K562 (cell line): Measurements from ENCODE around the gene ARHGAP42. TPM values are rescaled to one million over a fixed set of nuclear protein-coding genes. Genes with fewer than 3 reads are reported as not detected.

ENCODE experiments used
- FOXJ2 ChIP-seq: fragments of 200-800 bp; sonication (Bioruptor generic); IDR thresholded peaks from 2 replicates; pipeline ENCODE4 v1.6.1; 2016; ENCODE audit warnings: missing genetic modification characterization, missing compliant biosample characterization
- FOXP1 ChIP-seq: sonication (generic); formaldehyde crosslinking; IDR thresholded peaks from 2 replicates; pipeline ENCODE4 v1.8.0; 2022; ENCODE audit warnings: mild to moderate bottlenecking, missing genetic modification reagents
- GATAD2A ChIP-seq: fragments of 450-650 bp; IDR thresholded peaks from 2 replicates; pipeline ENCODE4 v1.6.1; 2017
- HNRNPK ChIP-seq: fragments of 200-400 bp; formaldehyde crosslinking; IDR thresholded peaks from one replicate; pipeline ENCODE4 v1.6.1; 2018; ENCODE audit warnings: mild to moderate bottlenecking, low read depth, low read length; ENCODE audit not compliant: poor library complexity, severe bottlenecking
- KLF10 ChIP-seq: fragments of 250-450 bp; sonication (Bioruptor Pico); IDR thresholded peaks from 2 replicates; pipeline ENCODE4 v1.6.1; 2021; ENCODE audit warnings: matching md5 sums
- MAFG ChIP-seq: fragments of 450-650 bp; conservative IDR thresholded peaks from 2 replicates; pipeline ENCODE4 v1.6.1; 2016; ENCODE audit warnings: missing genetic modification characterization, missing compliant biosample characterization
- NR4A1 ChIP-seq, 2 experiments: fragments of 250-450 bp in 1 of 2; fragments of 450-650 bp in 1 of 2; sonication (Bioruptor Pico) in 1 of 2; IDR thresholded peaks; 2 replicates each; pipeline versions ENCODE4 v1.4.0 to v1.6.1; 2016 to 2020; ENCODE audit warnings: mild to moderate bottlenecking in 2 of 2, missing compliant biosample characterization in 1 of 2, missing genetic modification characterization in 1 of 2, moderate library complexity in 1 of 2
- NRF1 ChIP-seq, 2 experiments: fragments of 450-650 bp; IDR thresholded peaks in 1 of 2; conservative IDR thresholded peaks in 1 of 2; 2 replicates each; pipeline ENCODE4 v1.6.1; 2014; ENCODE audit warnings: mild to moderate bottlenecking in 2 of 2
- PATZ1 ChIP-seq: fragments of 250-450 bp; sonication (Bioruptor Pico); IDR thresholded peaks from 2 replicates; pipeline ENCODE4 v1.5.0; 2020; ENCODE audit warnings: mild to moderate bottlenecking, borderline replicate concordance
- PYGO2 ChIP-seq: fragments of 450-650 bp; IDR thresholded peaks from 2 replicates; pipeline ENCODE4 v1.6.1; 2016; ENCODE audit warnings: mild to moderate bottlenecking, missing genetic modification characterization, moderate library complexity, missing compliant biosample characterization
- TEAD1 ChIP-seq, 2 experiments: fragments of 450-650 bp in 1 of 2; sonication (generic) in 1 of 2; formaldehyde crosslinking; IDR thresholded peaks; 2 replicates each; pipeline versions ENCODE4 v1.4.0 to v1.8.0; 2020 to 2022; ENCODE audit warnings: mild to moderate bottlenecking in 2 of 2, missing genetic modification reagents in 1 of 2
- TRIM24 ChIP-seq, 2 experiments: fragments of 450-650 bp; IDR thresholded peaks; 2 replicates each; pipeline ENCODE4 v1.6.1; 2016
- ZFPM2 ChIP-seq: fragments of 250-450 bp; sonication (Bioruptor Pico); IDR thresholded peaks from 2 replicates; pipeline ENCODE4 v1.5.1; 2022; ENCODE audit warnings: mild to moderate bottlenecking
- ZNF197 ChIP-seq: fragments of 200-800 bp; sonication (Bioruptor generic); IDR thresholded peaks from 2 replicates; pipeline ENCODE4 v1.6.1; 2016; ENCODE audit warnings: low read depth, missing genetic modification characterization, missing compliant biosample characterization
- ZNF398 ChIP-seq: fragments of 250-450 bp; sonication (Bioruptor Pico); IDR thresholded peaks from 2 replicates; pipeline ENCODE4 v1.8.0; 2021; ENCODE audit warnings: moderate library complexity, mild to moderate bottlenecking, inconsistent platforms
- ZNF639 ChIP-seq, 2 experiments: fragments of 200-800 bp in 1 of 2; sonication (Bioruptor generic) in 1 of 2; sonication (generic) in 1 of 2; formaldehyde crosslinking in 1 of 2; IDR thresholded peaks in 1 of 2; conservative IDR thresholded peaks in 1 of 2; 2 replicates each; pipeline versions ENCODE4 v1.5.0 to v1.6.1; 2016 to 2020; ENCODE audit warnings: missing compliant biosample characterization in 1 of 2, missing genetic modification characterization in 1 of 2, missing genetic modification reagents in 1 of 2
- ZNF75A ChIP-seq: fragments of 450-650 bp; formaldehyde crosslinking; IDR thresholded peaks from 2 replicates; pipeline ENCODE4 v1.4.0; 2020; ENCODE audit warnings: mild to moderate bottlenecking
- polyA plus RNA-seq, 8 experiments: library from polyadenylated mRNA; depleted of rRNA in 4 of 8; stranded (reverse) in 5 of 8; unstranded in 3 of 8; fragments of >200 nt; fragmentation: Nextera tagmentation in 2 of 8; fragmentation: Illumina TruSeq in 1 of 8; extraction: Ambion mirVana in 2 of 8; extraction: Trizol in 1 of 8; gene quantifications; 2 replicates each; pipeline versions ENCODE4 v1.2.1 to v1.2.3, GENCODE V29; 2011 to 2014; ENCODE audit warnings: inconsistent platforms in 1 of 8, missing spikeins in 1 of 8
- total RNA-seq, 7 experiments: library from RNA; depleted of rRNA in 6 of 7; stranded (reverse); fragments of >200 nt in 6 of 7; fragmentation: Illumina TruSeq in 2 of 7; extraction: Trizol in 2 of 7; gene quantifications; 2 replicates each; pipeline versions ENCODE4 v1.2.1 to v1.2.3, GENCODE V29; 2011 to 2021; ENCODE audit warnings: low replicate concordance in 1 of 7

Gene ARHGAP42
- total and polyA plus RNA-seq, 9 of the 15 experiments (the other 6 are each of a cell fraction or from before 2014, with no cell fraction given): 0.95 to 6.1 (median 2.4) TPM

GRCh38 chr11:100789500-100789899 is 102.4 kb downstream of the ARHGAP42 start (continued):
- TF ChIP-seq FOXJ2: no peak
- TF ChIP-seq ZNF197 (CRISPR knock-in tag): 0 out of 2 replicates have a peak, but pooled peaks have one; percentile 45
- TF ChIP-seq ZNF398 (CRISPR knock-in tag): no peak
- TF ChIP-seq MAFG: peak; percentile 98
- no peak for TF ChIP-seq PATZ1 (CRISPR knock-in tag)
- TF ChIP-seq NR4A1 (CRISPR knock-in tag; IDR thresholded peaks at IDR 0.05): no peak
- peak; percentile 62; the same call in 1 of the 2 replicates for TF ChIP-seq NR4A1 (tag; IDR thresholded peaks at IDR 0.05)
- TF ChIP-seq NRF1 (conservative IDR thresholded peaks at IDR 0.05 in 1 of 2, IDR thresholded peaks at IDR 0.05 in 1 of 2): no peak
- TF ChIP-seq PYGO2 (tag): no peak; the same call in 1 of the 2 replicates
- no peak for TF ChIP-seq ZNF75A (CRISPR knock-in tag)
- TF ChIP-seq TRIM24 (IDR thresholded peaks at IDR 0.05): peak in 1 of 2 experiments; percentile 54; a peak in 1 of 4 replicates
- TF ChIP-seq KLF10 (CRISPR knock-in tag): no peak
- no peak for TF ChIP-seq HNRNPK
- 0 out of 4 replicates have a peak, but pooled peaks of 1 of the 2 experiments have one; percentile 55 for TF ChIP-seq TEAD1 (CRISPR knock-in tag; IDR thresholded peaks at IDR 0.05)
- no peak for TF ChIP-seq ZFPM2 (CRISPR knock-in tag)
- no peak for TF ChIP-seq GATAD2A
- TF ChIP-seq ZNF639 (CRISPR knock-in tag; conservative IDR thresholded peaks at IDR 0.05 in 1 of 2, IDR thresholded peaks at IDR 0.05 in 1 of 2): peak in 1 of 2 experiments; percentile 63; a peak in 1 of 4 replicates
- TF ChIP-seq FOXP1: no peak
